H9 (cell line): Measurements from ENCODE around the gene MTF1. TPM values are rescaled to one million over a fixed set of nuclear protein-coding genes. Genes with fewer than 3 reads are reported as not detected.

ENCODE experiments used
- DNase-seq: peaks from one replicate; pipeline ENCODE4 v3.0.0-alpha.2; 2017
- H2AFZ ChIP-seq: one replicate; pipeline ENCODE4 v1.6.1; 2013; ENCODE audit warnings: mild to moderate bottlenecking, low read length, control low read depth, moderate library complexity
- H2AK5ac ChIP-seq: 2 replicates; pipeline ENCODE4 v1.6.1; 2013; ENCODE audit warnings: low read length, control low read depth, mixed read lengths; ENCODE audit not compliant: insufficient read length
- H2BK120ac ChIP-seq: one replicate; pipeline ENCODE4 v1.6.1; 2013; ENCODE audit warnings: low read depth, mild to moderate bottlenecking, low read length, control low read depth, inconsistent platforms; ENCODE audit not compliant: poor library complexity, severe bottlenecking
- H2BK12ac ChIP-seq: 2 replicates; pipeline ENCODE4 v1.6.1; 2013; ENCODE audit warnings: low read length, control low read depth, mixed read lengths, low read depth; ENCODE audit not compliant: insufficient read length
- H2BK15ac ChIP-seq: 2 replicates; pipeline ENCODE4 v1.6.1; 2013; ENCODE audit warnings: low read depth, low read length, control low read depth
- H2BK20ac ChIP-seq: one replicate; pipeline ENCODE4 v1.6.1; 2013; ENCODE audit warnings: low read depth, mild to moderate bottlenecking, low read length, control low read depth, inconsistent platforms; ENCODE audit not compliant: poor library complexity, severe bottlenecking
- H2BK5ac ChIP-seq: 2 replicates; pipeline ENCODE4 v1.6.1; 2013; ENCODE audit warnings: low read length, control low read depth, mixed read lengths; ENCODE audit not compliant: insufficient read length
- H3K14ac ChIP-seq: 2 replicates; pipeline ENCODE4 v1.6.1; 2013; ENCODE audit warnings: low read length, control low read depth; ENCODE audit not compliant: insufficient read depth
- H3K18ac ChIP-seq: 2 replicates; pipeline ENCODE4 v1.6.1; 2013; ENCODE audit warnings: low read depth, mild to moderate bottlenecking, mixed read lengths, low read length, control low read depth; ENCODE audit not compliant: insufficient read length
- H3K23ac ChIP-seq: 2 replicates; pipeline ENCODE4 v1.6.1; 2013; ENCODE audit warnings: low read length, control low read depth, mixed read lengths, low read depth; ENCODE audit not compliant: insufficient read length
- H3K23me2 ChIP-seq: 2 replicates; pipeline ENCODE4 v1.6.1; 2013; ENCODE audit warnings: low read depth, mild to moderate bottlenecking, mixed read lengths, low read length, control low read depth; ENCODE audit not compliant: insufficient read length, poor library complexity, severe bottlenecking
- H3K27ac ChIP-seq: 2 replicates; pipeline ENCODE4 v1.5.1; 2013; ENCODE audit warnings: low read length, control low read depth, mixed read lengths, low read depth; ENCODE audit not compliant: insufficient read length
- H3K27me3 ChIP-seq: 2 replicates; pipeline ENCODE4 v1.6.1; 2013; ENCODE audit warnings: low read length, control low read depth, inconsistent platforms; ENCODE audit not compliant: insufficient read depth
- H3K4ac ChIP-seq: 2 replicates; pipeline ENCODE4 v1.6.1; 2013; ENCODE audit warnings: low read depth, mild to moderate bottlenecking, control low read depth, inconsistent platforms, low read length, moderate library complexity
- H3K4me1 ChIP-seq: 2 replicates; pipeline ENCODE4 v1.6.1; 2013; ENCODE audit warnings: low read length, control low read depth, inconsistent platforms; ENCODE audit not compliant: insufficient read depth
- H3K4me2 ChIP-seq: 2 replicates; pipeline ENCODE4 v1.6.1; 2013; ENCODE audit warnings: low read length, control low read depth, mixed read lengths; ENCODE audit not compliant: insufficient read length, insufficient read depth
- H3K56ac ChIP-seq: 2 replicates; pipeline ENCODE4 v1.6.1; 2013; ENCODE audit warnings: low read depth, mild to moderate bottlenecking, mixed read lengths, low read length, control low read depth; ENCODE audit not compliant: insufficient read length
- H3K79me1 ChIP-seq: 2 replicates; pipeline ENCODE4 v1.6.1; 2013; ENCODE audit warnings: low read depth, mild to moderate bottlenecking, moderate library complexity, low read length, control low read depth, inconsistent platforms; ENCODE audit not compliant: insufficient read depth, poor library complexity, severe bottlenecking
- H3K79me2 ChIP-seq: 2 replicates; pipeline ENCODE4 v1.6.1; 2013; ENCODE audit warnings: low read length, control low read depth, inconsistent platforms; ENCODE audit not compliant: insufficient read depth
- H3K9ac ChIP-seq: 2 replicates; pipeline ENCODE4 v1.6.1; 2013; ENCODE audit warnings: low read length, control low read depth, mixed read lengths; ENCODE audit not compliant: insufficient read length; ENCODE audit errors: extremely low read depth
- H3K9me3 ChIP-seq: one replicate; pipeline ENCODE4 v1.6.1; 2013; ENCODE audit warnings: low read depth, low read length, inconsistent platforms; ENCODE audit not compliant: control insufficient read depth
- H3T11ph ChIP-seq: one replicate; pipeline ENCODE4 v1.6.1; 2013; ENCODE audit warnings: mild to moderate bottlenecking, low read length, control low read depth, inconsistent platforms
- H4K20me1 ChIP-seq: one replicate; pipeline ENCODE4 v1.6.1; 2013; ENCODE audit not compliant: control insufficient read depth, insufficient read length, insufficient read depth
- H4K5ac ChIP-seq: 2 replicates; pipeline ENCODE4 v1.6.1; 2013; ENCODE audit warnings: low read depth, mild to moderate bottlenecking, mixed read lengths, low read length, control low read depth; ENCODE audit not compliant: insufficient read length
- H4K8ac ChIP-seq: replicated peaks from 2 replicates; pipeline ENCODE4 v1.6.1; 2013; ENCODE audit warnings: low read length, control low read depth, mixed read lengths, low read depth; ENCODE audit not compliant: insufficient read length
- H4K91ac ChIP-seq: 2 replicates; pipeline ENCODE4 v1.6.1; 2013; ENCODE audit warnings: low read depth, mild to moderate bottlenecking, moderate library complexity, mixed read lengths, low read length, control low read depth; ENCODE audit not compliant: insufficient read length
- H3K27ac Mint-ChIP-seq, 3 experiments: 2 replicates in 2 of 3; 3 replicates in 1 of 3; pipeline ENCODE4 v1.8.0; 2020 to 2021; ENCODE audit warnings: mixed read lengths in 3 of 3, mild to moderate bottlenecking in 1 of 3, moderate library complexity in 1 of 3
- H3K27me3 Mint-ChIP-seq: 2 replicates; pipeline ENCODE4 v1.8.0; 2021; ENCODE audit warnings: low read depth, mild to moderate bottlenecking, moderate library complexity, mixed read lengths
- H3K36me3 Mint-ChIP-seq, 3 experiments: 2 replicates in 2 of 3; 3 replicates in 1 of 3; pipeline ENCODE4 v1.8.0; 2020 to 2021; ENCODE audit warnings: low read depth in 3 of 3, mixed read lengths in 3 of 3; ENCODE audit not compliant: insufficient read depth in 1 of 3
- H3K4me1 Mint-ChIP-seq, 2 experiments: 2 replicates each; pipeline ENCODE4 v1.8.0; 2020; ENCODE audit warnings: mixed read lengths in 2 of 2
- H3K4me3 Mint-ChIP-seq, 2 experiments: 2 replicates in 1 of 2; 3 replicates in 1 of 2; pipeline ENCODE4 v1.8.0; 2020 to 2021; ENCODE audit warnings: mild to moderate bottlenecking in 2 of 2, mixed read lengths in 2 of 2, moderate library complexity in 1 of 2
- H3K9me3 Mint-ChIP-seq, 2 experiments: 2 replicates in 1 of 2; 3 replicates in 1 of 2; pipeline ENCODE4 v1.8.0; 2020; ENCODE audit warnings: mild to moderate bottlenecking in 2 of 2, mixed read lengths in 2 of 2, moderate library complexity in 1 of 2
- WGBS: extraction: QIAGEN DNeasy Blood & Tissue Kit; methylation state at CpG from one replicate; pipeline ENCODE4 v1.1.7; 2013; ENCODE audit warnings: missing lambda C conversion rate, low lambda C conversion rate, mixed read lengths; ENCODE audit not compliant: insufficient read length; ENCODE audit errors: extremely low coverage; 5-methylcytosine and 5-hydroxymethylcytosine counted together
- total RNA-seq: library from RNA; stranded (reverse); gene quantifications from 2 replicates; pipeline ENCODE4 v1.2.1, GENCODE V29; 2021
- TF ChIP-seq, protein P1 (sequence below): fragments of 200-600 bp; sonication (generic); conservative IDR thresholded peaks from 3 replicates; pipeline ENCODE4 v1.8.0; 2021; ENCODE audit warnings: antibody characterized with exemption, mild to moderate bottlenecking

MTF1 gene
- total RNA-seq, 1 experiment from 2014 or later, result 17.0 TPM

DNA sequence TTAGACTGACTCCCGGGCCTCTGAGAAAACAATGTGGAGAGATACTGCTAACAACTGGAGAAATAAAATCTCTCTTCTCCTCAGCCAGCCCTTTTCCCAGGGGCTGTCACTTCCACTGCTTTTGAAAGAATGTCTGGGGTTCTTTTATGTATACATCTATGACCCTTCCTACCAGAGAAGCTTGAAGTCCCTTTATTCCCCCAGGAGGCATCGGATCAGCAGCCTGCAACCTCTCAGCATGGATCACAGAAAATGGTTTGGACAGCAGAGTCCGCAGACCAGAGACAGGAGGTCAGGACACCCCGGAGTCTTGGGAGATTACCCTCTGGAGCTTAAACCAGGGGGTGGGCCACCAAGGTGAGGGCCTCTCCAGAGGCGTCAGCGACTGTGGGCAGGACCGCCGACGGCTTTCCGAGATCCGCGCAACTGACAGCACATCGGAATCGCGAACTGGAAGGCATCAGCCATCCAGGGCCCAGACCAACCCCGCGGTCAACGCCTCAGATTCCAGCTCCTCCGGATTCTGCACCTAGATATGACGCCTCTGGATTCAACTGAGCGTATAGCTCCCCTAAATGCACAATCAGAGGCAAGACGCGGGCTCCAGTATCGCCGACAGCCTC lies 95.5 kb downstream of the MTF1 start:
- no peak for DNase-seq
- no peak overlapping the region for H2BK20ac ChIP-seq
- peaks cover 28% of the 10 kb centered on the region for H3K27me3 ChIP-seq
- peaks cover 4% of the 10 kb centered on the region; the same call in 1 of the 2 replicates for H3K4me1 ChIP-seq
- no peak overlapping the region for H3K23ac ChIP-seq
- no peak overlapping the region for H3K4me2 ChIP-seq
- no peak overlapping the region for H3K4ac ChIP-seq
- Mint-ChIP-seq H3K27ac (no peak overlapping the region), H3K9me3 (no peaks in the 10 kb centered on the region; a peak in 1 of 5 replicates), H3K4me3 (peak overlapping the region in 1 of 2 experiments; percentile 88; a peak in 3 of 5 replicates), H3K27me3 (no peaks in the 10 kb centered on the region; the same call in 1 of the 2 replicates), H3K4me1 (peaks cover 26 to 30% of the 10 kb centered on the region in 2 experiments), H3K36me3 (no peaks in the 10 kb centered on the region)
- no peak overlapping the region for H3K18ac ChIP-seq
- no CpG with 5 or more reads among the region's 25 CpGs for WGBS
- no peak overlapping the region for H3K14ac ChIP-seq
- no peaks in the 10 kb centered on the region for H3K9me3 ChIP-seq
- no peak overlapping the region for H2AK5ac ChIP-seq
- no peak overlapping the region for H3K27ac ChIP-seq
- peaks cover 19% of the 10 kb centered on the region for H3K23me2 ChIP-seq
- no peak overlapping the region for H2BK12ac ChIP-seq
- H3K9ac ChIP-seq, result no peak overlapping the region
- no peaks in the 10 kb centered on the region for H4K20me1 ChIP-seq
- H4K91ac ChIP-seq, result no peak overlapping the region
- H3K79me1 ChIP-seq, result no peaks in the 10 kb centered on the region
- TF ChIP-seq, protein P1, sequence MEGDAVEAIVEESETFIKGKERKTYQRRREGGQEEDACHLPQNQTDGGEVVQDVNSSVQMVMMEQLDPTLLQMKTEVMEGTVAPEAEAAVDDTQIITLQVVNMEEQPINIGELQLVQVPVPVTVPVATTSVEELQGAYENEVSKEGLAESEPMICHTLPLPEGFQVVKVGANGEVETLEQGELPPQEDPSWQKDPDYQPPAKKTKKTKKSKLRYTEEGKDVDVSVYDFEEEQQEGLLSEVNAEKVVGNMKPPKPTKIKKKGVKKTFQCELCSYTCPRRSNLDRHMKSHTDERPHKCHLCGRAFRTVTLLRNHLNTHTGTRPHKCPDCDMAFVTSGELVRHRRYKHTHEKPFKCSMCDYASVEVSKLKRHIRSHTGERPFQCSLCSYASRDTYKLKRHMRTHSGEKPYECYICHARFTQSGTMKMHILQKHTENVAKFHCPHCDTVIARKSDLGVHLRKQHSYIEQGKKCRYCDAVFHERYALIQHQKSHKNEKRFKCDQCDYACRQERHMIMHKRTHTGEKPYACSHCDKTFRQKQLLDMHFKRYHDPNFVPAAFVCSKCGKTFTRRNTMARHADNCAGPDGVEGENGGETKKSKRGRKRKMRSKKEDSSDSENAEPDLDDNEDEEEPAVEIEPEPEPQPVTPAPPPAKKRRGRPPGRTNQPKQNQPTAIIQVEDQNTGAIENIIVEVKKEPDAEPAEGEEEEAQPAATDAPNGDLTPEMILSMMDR, result no peak
- no peak overlapping the region for H4K8ac ChIP-seq
- no peak overlapping the region for H4K5ac ChIP-seq
- H3T11ph ChIP-seq, result no peak overlapping the region
- H2BK5ac ChIP-seq, result no peak overlapping the region
- no peaks in the 10 kb centered on the region for H3K79me2 ChIP-seq
- no peak overlapping the region for H3K56ac ChIP-seq
- no peak overlapping the region for H2BK120ac ChIP-seq
- no peak overlapping the region for H2BK15ac ChIP-seq
- no peak overlapping the region for H2AFZ ChIP-seq
